ENCODE data around the gene ZDHHC11B.
"Not testable (repeated sequence)": the region's sequence is repeated elsewhere in the genome, so short reads cannot be mapped to it uniquely, and the experiment has no call there.

ZDHHC11B gene

GRCh38 chr5:714215-715118 is 70.1 kb downstream of the ZDHHC11B start:
- not testable (repeated sequence) for DNase-seq

GRCh38 chr5:713686-714085 is 70.8 kb downstream of the ZDHHC11B start:
- DNase-seq = not testable (repeated sequence)

GRCh38 chr5:708848-709517 is 75.5 kb downstream of the ZDHHC11B start:
- not testable (repeated sequence) for DNase-seq

- DNase-seq = not testable (repeated sequence)
Observed at GRCh38 chr5:708374-708773, 76.2 kb downstream of the ZDHHC11B start.

- DNase-seq = peak; percentile 52
Observed at GRCh38 chr5:706127-706526, 78.4 kb downstream of the ZDHHC11B start.

GRCh38 chr5:696753-697702 is 87.5 kb downstream of the ZDHHC11B start:
- not testable (repeated sequence) for DNase-seq

GRCh38 chr5:696191-696590 is 88.3 kb downstream of the ZDHHC11B start:
- not testable (repeated sequence) for DNase-seq

- not testable (repeated sequence) for DNase-seq
Observed at GRCh38 chr5:695475-695874, 89.1 kb downstream of the ZDHHC11B start.

- not testable (repeated sequence) for DNase-seq
Observed at GRCh38 chr5:694042-694431, 90.5 kb downstream of the ZDHHC11B start.

GRCh38 chr5:693271-694041 is 91.1 kb downstream of the ZDHHC11B start, which contains the start of gene TPPP:
Gene TPPP, minus strand, starts transcription at chr5:693352. Its CDS starts 15,292 bp downstream, at chr5:678060.
- DNase-seq = peak; percentile 7

GRCh38 chr5:692529-693041 is 91.9 kb downstream of the ZDHHC11B start:
- DNase-seq = not testable (repeated sequence)

GRCh38 chr5:691817-692528 is 92.6 kb downstream of the ZDHHC11B start:
- DNase-seq = no peak

GRCh38 chr5:691049-691448 is 93.5 kb downstream of the ZDHHC11B start:
- DNase-seq = not testable (repeated sequence)

GRCh38 chr5:690293-690692 is 94.2 kb downstream of the ZDHHC11B start:
- not testable (repeated sequence) for DNase-seq

GRCh38 chr5:688348-689010 is 96.0 kb downstream of the ZDHHC11B start:
- DNase-seq = not testable (repeated sequence)

- not testable (repeated sequence) for DNase-seq
Observed at GRCh38 chr5:686936-687335, 97.6 kb downstream of the ZDHHC11B start.

- not testable (repeated sequence) for DNase-seq
Observed at GRCh38 chr5:686172-686523, 98.4 kb downstream of the ZDHHC11B start.

- DNase-seq = no peak
Observed at GRCh38 chr5:685262-686171, 99.0 kb downstream of the ZDHHC11B start.

GRCh38 chr5:684751-685216 is 99.7 kb downstream of the ZDHHC11B start:
- DNase-seq = no peak
